H9 (cell line): ENCODE results near the gene SRP68. TPM values are rescaled to one million over a fixed set of nuclear protein-coding genes. Genes with fewer than 3 reads are reported as not detected.

Experiments
- DNase-seq: peaks from one replicate; pipeline ENCODE4 v3.0.0-alpha.2; 2017
- H2AFZ ChIP-seq: one replicate; pipeline ENCODE4 v1.6.1; 2013; ENCODE audit warnings: mild to moderate bottlenecking, low read length, control low read depth, moderate library complexity
- H2AK5ac ChIP-seq: 2 replicates; pipeline ENCODE4 v1.6.1; 2013; ENCODE audit warnings: low read length, control low read depth, mixed read lengths; ENCODE audit not compliant: insufficient read length
- H2BK120ac ChIP-seq: one replicate; pipeline ENCODE4 v1.6.1; 2013; ENCODE audit warnings: low read depth, mild to moderate bottlenecking, low read length, control low read depth, inconsistent platforms; ENCODE audit not compliant: poor library complexity, severe bottlenecking
- H2BK12ac ChIP-seq: 2 replicates; pipeline ENCODE4 v1.6.1; 2013; ENCODE audit warnings: low read length, control low read depth, mixed read lengths, low read depth; ENCODE audit not compliant: insufficient read length
- H2BK15ac ChIP-seq: 2 replicates; pipeline ENCODE4 v1.6.1; 2013; ENCODE audit warnings: low read depth, low read length, control low read depth
- H2BK20ac ChIP-seq: one replicate; pipeline ENCODE4 v1.6.1; 2013; ENCODE audit warnings: low read depth, mild to moderate bottlenecking, low read length, control low read depth, inconsistent platforms; ENCODE audit not compliant: poor library complexity, severe bottlenecking
- H2BK5ac ChIP-seq: 2 replicates; pipeline ENCODE4 v1.6.1; 2013; ENCODE audit warnings: low read length, control low read depth, mixed read lengths; ENCODE audit not compliant: insufficient read length
- H3K14ac ChIP-seq: 2 replicates; pipeline ENCODE4 v1.6.1; 2013; ENCODE audit warnings: low read length, control low read depth; ENCODE audit not compliant: insufficient read depth
- H3K18ac ChIP-seq: 2 replicates; pipeline ENCODE4 v1.6.1; 2013; ENCODE audit warnings: low read depth, mild to moderate bottlenecking, mixed read lengths, low read length, control low read depth; ENCODE audit not compliant: insufficient read length
- H3K23ac ChIP-seq: 2 replicates; pipeline ENCODE4 v1.6.1; 2013; ENCODE audit warnings: low read length, control low read depth, mixed read lengths, low read depth; ENCODE audit not compliant: insufficient read length
- H3K23me2 ChIP-seq: 2 replicates; pipeline ENCODE4 v1.6.1; 2013; ENCODE audit warnings: low read depth, mild to moderate bottlenecking, mixed read lengths, low read length, control low read depth; ENCODE audit not compliant: insufficient read length, poor library complexity, severe bottlenecking
- H3K27ac ChIP-seq: 2 replicates; pipeline ENCODE4 v1.5.1; 2013; ENCODE audit warnings: low read length, control low read depth, mixed read lengths, low read depth; ENCODE audit not compliant: insufficient read length
- H3K27me3 ChIP-seq: 2 replicates; pipeline ENCODE4 v1.6.1; 2013; ENCODE audit warnings: low read length, control low read depth, inconsistent platforms; ENCODE audit not compliant: insufficient read depth
- H3K4ac ChIP-seq: 2 replicates; pipeline ENCODE4 v1.6.1; 2013; ENCODE audit warnings: low read depth, mild to moderate bottlenecking, control low read depth, inconsistent platforms, low read length, moderate library complexity
- H3K4me1 ChIP-seq: 2 replicates; pipeline ENCODE4 v1.6.1; 2013; ENCODE audit warnings: low read length, control low read depth, inconsistent platforms; ENCODE audit not compliant: insufficient read depth
- H3K4me2 ChIP-seq: 2 replicates; pipeline ENCODE4 v1.6.1; 2013; ENCODE audit warnings: low read length, control low read depth, mixed read lengths; ENCODE audit not compliant: insufficient read length, insufficient read depth
- H3K56ac ChIP-seq: 2 replicates; pipeline ENCODE4 v1.6.1; 2013; ENCODE audit warnings: low read depth, mild to moderate bottlenecking, mixed read lengths, low read length, control low read depth; ENCODE audit not compliant: insufficient read length
- H3K79me1 ChIP-seq: 2 replicates; pipeline ENCODE4 v1.6.1; 2013; ENCODE audit warnings: low read depth, mild to moderate bottlenecking, moderate library complexity, low read length, control low read depth, inconsistent platforms; ENCODE audit not compliant: insufficient read depth, poor library complexity, severe bottlenecking
- H3K79me2 ChIP-seq: 2 replicates; pipeline ENCODE4 v1.6.1; 2013; ENCODE audit warnings: low read length, control low read depth, inconsistent platforms; ENCODE audit not compliant: insufficient read depth
- H3K9ac ChIP-seq: 2 replicates; pipeline ENCODE4 v1.6.1; 2013; ENCODE audit warnings: low read length, control low read depth, mixed read lengths; ENCODE audit not compliant: insufficient read length; ENCODE audit errors: extremely low read depth
- H3K9me3 ChIP-seq: one replicate; pipeline ENCODE4 v1.6.1; 2013; ENCODE audit warnings: low read depth, low read length, inconsistent platforms; ENCODE audit not compliant: control insufficient read depth
- H3T11ph ChIP-seq: one replicate; pipeline ENCODE4 v1.6.1; 2013; ENCODE audit warnings: mild to moderate bottlenecking, low read length, control low read depth, inconsistent platforms
- H4K20me1 ChIP-seq: one replicate; pipeline ENCODE4 v1.6.1; 2013; ENCODE audit not compliant: control insufficient read depth, insufficient read length, insufficient read depth
- H4K5ac ChIP-seq: 2 replicates; pipeline ENCODE4 v1.6.1; 2013; ENCODE audit warnings: low read depth, mild to moderate bottlenecking, mixed read lengths, low read length, control low read depth; ENCODE audit not compliant: insufficient read length
- H4K8ac ChIP-seq: replicated peaks from 2 replicates; pipeline ENCODE4 v1.6.1; 2013; ENCODE audit warnings: low read length, control low read depth, mixed read lengths, low read depth; ENCODE audit not compliant: insufficient read length
- H4K91ac ChIP-seq: 2 replicates; pipeline ENCODE4 v1.6.1; 2013; ENCODE audit warnings: low read depth, mild to moderate bottlenecking, moderate library complexity, mixed read lengths, low read length, control low read depth; ENCODE audit not compliant: insufficient read length
- H3K27ac Mint-ChIP-seq, 3 experiments: 2 replicates in 2 of 3; 3 replicates in 1 of 3; pipeline ENCODE4 v1.8.0; 2020 to 2021; ENCODE audit warnings: mixed read lengths in 3 of 3, mild to moderate bottlenecking in 1 of 3, moderate library complexity in 1 of 3
- H3K27me3 Mint-ChIP-seq: 2 replicates; pipeline ENCODE4 v1.8.0; 2021; ENCODE audit warnings: low read depth, mild to moderate bottlenecking, moderate library complexity, mixed read lengths
- H3K36me3 Mint-ChIP-seq, 3 experiments: 2 replicates in 2 of 3; 3 replicates in 1 of 3; pipeline ENCODE4 v1.8.0; 2020 to 2021; ENCODE audit warnings: low read depth in 3 of 3, mixed read lengths in 3 of 3; ENCODE audit not compliant: insufficient read depth in 1 of 3
- H3K4me1 Mint-ChIP-seq, 2 experiments: 2 replicates each; pipeline ENCODE4 v1.8.0; 2020; ENCODE audit warnings: mixed read lengths in 2 of 2
- H3K4me3 Mint-ChIP-seq, 2 experiments: 2 replicates in 1 of 2; 3 replicates in 1 of 2; pipeline ENCODE4 v1.8.0; 2020 to 2021; ENCODE audit warnings: mild to moderate bottlenecking in 2 of 2, mixed read lengths in 2 of 2, moderate library complexity in 1 of 2
- H3K9me3 Mint-ChIP-seq, 2 experiments: 2 replicates in 1 of 2; 3 replicates in 1 of 2; pipeline ENCODE4 v1.8.0; 2020; ENCODE audit warnings: mild to moderate bottlenecking in 2 of 2, mixed read lengths in 2 of 2, moderate library complexity in 1 of 2
- WGBS: extraction: QIAGEN DNeasy Blood & Tissue Kit; methylation state at CpG from one replicate; pipeline ENCODE4 v1.1.7; 2013; ENCODE audit warnings: missing lambda C conversion rate, low lambda C conversion rate, mixed read lengths; ENCODE audit not compliant: insufficient read length; ENCODE audit errors: extremely low coverage; 5-methylcytosine and 5-hydroxymethylcytosine counted together
- total RNA-seq: library from RNA; stranded (reverse); gene quantifications from 2 replicates; pipeline ENCODE4 v1.2.1, GENCODE V29; 2021
- TF ChIP-seq, protein P1 (sequence below): fragments of 200-600 bp; sonication (generic); conservative IDR thresholded peaks from 3 replicates; pipeline ENCODE4 v1.8.0; 2021; ENCODE audit warnings: antibody characterized with exemption, mild to moderate bottlenecking

The SRP68 gene
- total RNA-seq, 1 experiment from 2014 or later: 86.1 TPM

DNA sequence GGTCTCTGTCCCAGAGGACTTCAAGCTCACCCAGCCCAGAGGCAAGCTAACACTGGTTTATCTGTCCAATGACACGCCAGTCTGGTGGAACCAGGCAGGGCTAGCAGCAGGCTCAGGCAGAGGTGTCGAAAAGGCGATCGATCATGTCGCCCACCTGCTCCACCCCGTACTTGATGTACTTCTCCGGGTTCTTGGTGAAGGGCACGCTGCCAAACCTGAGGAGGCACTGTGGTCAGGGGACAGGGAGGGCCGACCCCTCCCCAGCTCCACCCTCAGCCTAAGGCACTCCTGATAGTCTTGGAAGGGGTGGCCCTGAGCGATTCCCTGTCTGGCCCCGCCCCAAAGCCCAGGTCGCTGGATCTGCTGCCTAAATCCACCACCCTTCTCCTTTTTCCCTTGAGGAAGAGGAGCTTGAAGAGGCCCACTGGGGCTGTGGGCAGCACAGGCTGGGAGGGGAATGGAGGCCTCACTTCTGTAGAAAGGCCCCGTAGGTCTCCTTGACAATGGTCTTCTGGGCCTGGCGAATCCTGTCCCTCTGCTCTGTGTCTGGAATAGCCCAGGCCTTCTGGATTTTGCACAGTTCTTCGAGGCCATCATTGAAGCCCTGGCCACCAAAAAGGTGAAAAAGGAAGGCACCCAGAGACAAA, 11.3 kb upstream of the SRP68 start:
- Histone ChIP-seq H4K5ac (no peak overlapping the region), H2BK20ac (no peak overlapping the region), H3K23me2 (peaks cover 6% of the 10 kb centered on the region), H4K91ac (no peak overlapping the region), H2AFZ (no peak overlapping the region), H4K8ac (no peak overlapping the region), H3T11ph (no peak overlapping the region), H2AK5ac (no peak overlapping the region), H2BK5ac (no peak overlapping the region), H3K4ac (no peak overlapping the region), H3K9me3 (no peaks in the 10 kb centered on the region), H3K56ac (no peak overlapping the region), H3K9ac (no peak overlapping the region), H3K23ac (no peak overlapping the region), H3K4me2 (no peak overlapping the region), H3K18ac (no peak overlapping the region), H3K4me1 (peaks cover 8% of the 10 kb centered on the region; the same call in 1 of the 2 replicates), H4K20me1 (no peaks in the 10 kb centered on the region), H2BK12ac (no peak overlapping the region), H3K27ac (no peak overlapping the region), H3K27me3 (peaks cover 10% of the 10 kb centered on the region; the same call in 1 of the 2 replicates), H3K79me1 (no peaks in the 10 kb centered on the region), H3K14ac (no peak overlapping the region), H2BK120ac (no peak overlapping the region), H2BK15ac (no peak overlapping the region), H3K79me2 (no peaks in the 10 kb centered on the region)
- peaks cover 18% of the 10 kb centered on the region for H3K27me3 Mint-ChIP-seq
- no peak overlapping the region for H3K4me3 Mint-ChIP-seq
- peaks cover 24 to 28% of the 10 kb centered on the region in 2 experiments for H3K4me1 Mint-ChIP-seq
- DNase-seq: no peak
- peaks cover 11 to 62% (median 47%) of the 10 kb centered on the region in 3 experiments; a peak in 6 of 7 replicates for H3K36me3 Mint-ChIP-seq
- WGBS: no CpG with 5 or more reads among the region's 15 CpGs
- TF ChIP-seq, protein P1, sequence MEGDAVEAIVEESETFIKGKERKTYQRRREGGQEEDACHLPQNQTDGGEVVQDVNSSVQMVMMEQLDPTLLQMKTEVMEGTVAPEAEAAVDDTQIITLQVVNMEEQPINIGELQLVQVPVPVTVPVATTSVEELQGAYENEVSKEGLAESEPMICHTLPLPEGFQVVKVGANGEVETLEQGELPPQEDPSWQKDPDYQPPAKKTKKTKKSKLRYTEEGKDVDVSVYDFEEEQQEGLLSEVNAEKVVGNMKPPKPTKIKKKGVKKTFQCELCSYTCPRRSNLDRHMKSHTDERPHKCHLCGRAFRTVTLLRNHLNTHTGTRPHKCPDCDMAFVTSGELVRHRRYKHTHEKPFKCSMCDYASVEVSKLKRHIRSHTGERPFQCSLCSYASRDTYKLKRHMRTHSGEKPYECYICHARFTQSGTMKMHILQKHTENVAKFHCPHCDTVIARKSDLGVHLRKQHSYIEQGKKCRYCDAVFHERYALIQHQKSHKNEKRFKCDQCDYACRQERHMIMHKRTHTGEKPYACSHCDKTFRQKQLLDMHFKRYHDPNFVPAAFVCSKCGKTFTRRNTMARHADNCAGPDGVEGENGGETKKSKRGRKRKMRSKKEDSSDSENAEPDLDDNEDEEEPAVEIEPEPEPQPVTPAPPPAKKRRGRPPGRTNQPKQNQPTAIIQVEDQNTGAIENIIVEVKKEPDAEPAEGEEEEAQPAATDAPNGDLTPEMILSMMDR: no peak
- no peaks in the 10 kb centered on the region for H3K9me3 Mint-ChIP-seq
- no peak overlapping the region for H3K27ac Mint-ChIP-seq
